ENCODE measurements around the gene MAPK8IP1. TPM values are rescaled to one million over a fixed set of nuclear protein-coding genes. Genes with fewer than 3 reads are reported as not detected.

The MAPK8IP1 gene
- total RNA-seq, 1 experiment from 2014 or later = 2.2 TPM

- ChIA-PET CTCF (no interaction called here), POLR2A (interaction anchor here (1.8 to 2.7 kb wide), 2 partner anchors 10 to 11 kb away, joined by 3 to 10 read pairs; partner anchors contain the start of gene PEX16)
- no peaks in the 10 kb centered on the region for H3K27me3 Mint-ChIP-seq (ENCODE audit: insufficient read depth, unreplicated experiment)
- no peak overlapping the region for H3K4me3 Mint-ChIP-seq (ENCODE audit: unreplicated experiment)
- H3K4me1 Mint-ChIP-seq (ENCODE audit: insufficient read depth, unreplicated experiment) = no peaks in the 10 kb centered on the region
- intact Hi-C loops (cut with micrococcal nuclease) = no loop called here
- H3K9me3 Mint-ChIP-seq (ENCODE audit: unreplicated experiment) = no peaks in the 10 kb centered on the region
- no peak overlapping the region for H3K27ac Mint-ChIP-seq (ENCODE audit: low read depth, unreplicated experiment)
- H3K36me3 Mint-ChIP-seq (ENCODE audit: insufficient read depth, unreplicated experiment) = peaks cover 31% of the 10 kb centered on the region
- TF ChIP-seq, protein P1, sequence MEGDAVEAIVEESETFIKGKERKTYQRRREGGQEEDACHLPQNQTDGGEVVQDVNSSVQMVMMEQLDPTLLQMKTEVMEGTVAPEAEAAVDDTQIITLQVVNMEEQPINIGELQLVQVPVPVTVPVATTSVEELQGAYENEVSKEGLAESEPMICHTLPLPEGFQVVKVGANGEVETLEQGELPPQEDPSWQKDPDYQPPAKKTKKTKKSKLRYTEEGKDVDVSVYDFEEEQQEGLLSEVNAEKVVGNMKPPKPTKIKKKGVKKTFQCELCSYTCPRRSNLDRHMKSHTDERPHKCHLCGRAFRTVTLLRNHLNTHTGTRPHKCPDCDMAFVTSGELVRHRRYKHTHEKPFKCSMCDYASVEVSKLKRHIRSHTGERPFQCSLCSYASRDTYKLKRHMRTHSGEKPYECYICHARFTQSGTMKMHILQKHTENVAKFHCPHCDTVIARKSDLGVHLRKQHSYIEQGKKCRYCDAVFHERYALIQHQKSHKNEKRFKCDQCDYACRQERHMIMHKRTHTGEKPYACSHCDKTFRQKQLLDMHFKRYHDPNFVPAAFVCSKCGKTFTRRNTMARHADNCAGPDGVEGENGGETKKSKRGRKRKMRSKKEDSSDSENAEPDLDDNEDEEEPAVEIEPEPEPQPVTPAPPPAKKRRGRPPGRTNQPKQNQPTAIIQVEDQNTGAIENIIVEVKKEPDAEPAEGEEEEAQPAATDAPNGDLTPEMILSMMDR (IDR thresholded peaks at IDR 0.05; ENCODE audit: unreplicated experiment) = no peak
- BruUV-seq (replicated peaks) = no TSS peak
- DNase-seq (ENCODE audit: unreplicated experiment) = no peak
Measured at GRCh38 chr11:45906096-45906682, 20.7 kb downstream of the MAPK8IP1 start.

GRCh38 chr11:45906965-45907611 lies 21.6 kb downstream of the MAPK8IP1 start, which contains the start of gene FREY1:
Gene FREY1 (minus strand): TSS chr11:45907271. CDS start chr11:45907245, 26 bp downstream.
- H3K36me3 Mint-ChIP-seq (ENCODE audit: insufficient read depth, unreplicated experiment) = peaks cover 39% of the 10 kb centered on the region
- TF ChIP-seq, protein P1 (IDR thresholded peaks at IDR 0.05; ENCODE audit: unreplicated experiment) = no peak
- no peaks in the 10 kb centered on the region for H3K4me1 Mint-ChIP-seq (ENCODE audit: insufficient read depth, unreplicated experiment)
- no peak within 1 kb of the TSS for H3K27ac Mint-ChIP-seq (ENCODE audit: low read depth, unreplicated experiment)
- H3K27me3 Mint-ChIP-seq (ENCODE audit: insufficient read depth, unreplicated experiment) = no peaks in the 10 kb centered on the region
- BruUV-seq (replicated peaks) = no TSS peak
- H3K4me3 Mint-ChIP-seq (ENCODE audit: unreplicated experiment) = no peak within 1 kb of the TSS
- POLR2A ChIA-PET = interaction anchor here (2.8 kb wide), 1 partner anchor 11 kb away, joined by 16 read pairs; the partner anchor contains the start of gene PEX16
- CTCF ChIA-PET = no interaction called here
- no peaks in the 10 kb centered on the region for H3K9me3 Mint-ChIP-seq (ENCODE audit: unreplicated experiment)
- DNase-seq (ENCODE audit: unreplicated experiment) = no peak
- intact Hi-C loops (cut with micrococcal nuclease) = no loop called here

- TF ChIP-seq, protein P1 (IDR thresholded peaks at IDR 0.05; ENCODE audit: unreplicated experiment) = no peak
- H3K4me1 Mint-ChIP-seq (ENCODE audit: insufficient read depth, unreplicated experiment) = no peaks in the 10 kb centered on the region
- peaks cover 39% of the 10 kb centered on the region for H3K36me3 Mint-ChIP-seq (ENCODE audit: insufficient read depth, unreplicated experiment)
- H3K4me3 Mint-ChIP-seq (ENCODE audit: unreplicated experiment) = no peak overlapping the region
- POLR2A ChIA-PET = interaction anchor here (2.8 kb wide), 1 partner anchor 10 kb away, joined by 16 read pairs; the partner anchor contains the start of gene PEX16
- CTCF ChIA-PET = no interaction called here
- no peaks in the 10 kb centered on the region for H3K27me3 Mint-ChIP-seq (ENCODE audit: insufficient read depth, unreplicated experiment)
- no TSS peak for BruUV-seq (replicated peaks)
- DNase-seq (ENCODE audit: unreplicated experiment) = no peak
- peak overlapping the region; percentile 36 for H3K27ac Mint-ChIP-seq (ENCODE audit: low read depth, unreplicated experiment)
- intact Hi-C loops (cut with micrococcal nuclease) = no loop called here
- no peaks in the 10 kb centered on the region for H3K9me3 Mint-ChIP-seq (ENCODE audit: unreplicated experiment)
Measured at GRCh38 chr11:45907911-45908370, 22.5 kb downstream of the MAPK8IP1 start.

DNA sequence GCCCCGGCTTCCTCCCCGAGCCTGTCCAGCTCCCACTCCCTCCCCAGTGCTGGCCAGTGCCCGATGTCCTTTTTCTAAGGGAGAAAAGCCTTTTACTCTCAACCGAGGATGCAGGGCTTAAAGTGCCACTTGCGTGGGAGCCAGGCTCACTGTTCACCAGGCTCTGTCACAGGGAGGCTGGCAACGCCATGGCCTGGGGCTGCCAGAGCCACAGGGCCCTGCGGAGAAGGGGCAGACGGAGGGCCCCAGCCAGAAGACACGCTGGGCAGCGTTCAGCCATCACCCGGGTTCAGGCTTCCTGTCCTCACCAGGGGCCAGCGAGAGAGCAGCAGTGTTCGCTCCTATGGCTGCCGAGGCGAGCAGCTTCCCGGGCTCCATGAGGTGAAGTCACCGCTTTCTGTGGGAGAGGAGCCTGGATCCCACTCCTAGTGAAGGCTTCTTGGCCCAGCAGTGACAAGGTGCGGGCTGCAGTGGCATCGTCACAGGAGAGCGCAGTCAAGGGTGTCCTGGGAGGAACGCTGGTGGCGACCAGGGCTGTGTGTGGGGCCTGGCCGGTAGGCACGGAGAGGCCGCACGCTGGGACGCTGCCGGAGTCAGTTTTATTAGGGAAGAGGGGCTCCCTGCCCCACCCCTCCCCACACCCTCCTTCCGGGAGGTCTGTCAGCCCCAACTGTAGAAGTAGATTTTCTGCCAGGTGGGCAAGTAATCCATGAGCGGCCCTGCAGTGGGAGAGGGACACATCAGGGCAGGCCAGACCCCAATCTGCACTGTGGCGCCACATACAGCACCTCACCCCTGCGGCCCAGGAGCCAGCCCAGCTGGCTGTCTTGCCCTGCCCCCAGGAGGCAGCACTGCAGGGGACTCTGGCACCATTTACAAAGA lies 24.4 kb downstream of the MAPK8IP1 start:
- H3K27me3 Mint-ChIP-seq (ENCODE audit: insufficient read depth, unreplicated experiment) = no peaks in the 10 kb centered on the region
- H3K27ac Mint-ChIP-seq (ENCODE audit: low read depth, unreplicated experiment) = no peak overlapping the region
- intact Hi-C loops (cut with micrococcal nuclease) = no loop called here
- no peak overlapping the region for H3K4me3 Mint-ChIP-seq (ENCODE audit: unreplicated experiment)
- no peaks in the 10 kb centered on the region for H3K9me3 Mint-ChIP-seq (ENCODE audit: unreplicated experiment)
- DNase-seq (ENCODE audit: unreplicated experiment) = no peak
- H3K36me3 Mint-ChIP-seq (ENCODE audit: insufficient read depth, unreplicated experiment) = peaks cover 31% of the 10 kb centered on the region
- no peaks in the 10 kb centered on the region for H3K4me1 Mint-ChIP-seq (ENCODE audit: insufficient read depth, unreplicated experiment)
- TF ChIP-seq, protein P1 (IDR thresholded peaks at IDR 0.05; ENCODE audit: unreplicated experiment) = no peak
- POLR2A ChIA-PET = interaction anchor here (0.9 to 2.8 kb wide), 2 partner anchors 8 to 9 kb away, joined by 3 to 16 read pairs; partner anchors contain the start of gene PEX16
- CTCF ChIA-PET = no interaction called here
- BruUV-seq (replicated peaks) = no TSS peak
